ENCODE measurements around the gene SLC25A28. TPM values are rescaled to one million over a fixed set of nuclear protein-coding genes. Genes with fewer than 3 reads are reported as not detected.
A peak's percentile ranks its signal among the peaks of the same experiment; 100 is the strongest.
"Not testable (repeated sequence)": the region's sequence is repeated elsewhere in the genome, so short reads cannot be mapped to it uniquely, and the experiment has no call there.

SLC25A28 gene
- polyA plus RNA-seq, 4 donors: 37.5 to 48.6 (median 42.6) TPM

DNA sequence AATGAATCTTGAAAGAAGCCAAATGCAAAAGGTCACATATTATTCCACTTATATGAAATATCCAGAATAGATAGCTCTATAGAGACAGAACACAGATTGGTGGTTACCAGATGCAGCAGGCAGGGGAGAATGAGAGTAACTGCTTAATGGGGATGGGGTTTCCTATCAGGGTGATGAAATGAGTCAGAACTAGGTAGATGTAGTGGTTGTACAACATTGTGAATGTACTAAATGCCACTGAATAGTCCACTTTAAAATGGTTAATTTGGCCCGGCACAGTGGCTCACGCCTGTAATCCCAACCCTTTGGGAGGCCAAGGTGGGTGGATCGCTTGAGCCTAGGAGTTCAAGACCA, 9.4 kb upstream of the SLC25A28 start:
- no peak for DNase-seq (ENCODE audit: low read depth in 4 of 4, low spot score in 3 of 4)

DNA sequence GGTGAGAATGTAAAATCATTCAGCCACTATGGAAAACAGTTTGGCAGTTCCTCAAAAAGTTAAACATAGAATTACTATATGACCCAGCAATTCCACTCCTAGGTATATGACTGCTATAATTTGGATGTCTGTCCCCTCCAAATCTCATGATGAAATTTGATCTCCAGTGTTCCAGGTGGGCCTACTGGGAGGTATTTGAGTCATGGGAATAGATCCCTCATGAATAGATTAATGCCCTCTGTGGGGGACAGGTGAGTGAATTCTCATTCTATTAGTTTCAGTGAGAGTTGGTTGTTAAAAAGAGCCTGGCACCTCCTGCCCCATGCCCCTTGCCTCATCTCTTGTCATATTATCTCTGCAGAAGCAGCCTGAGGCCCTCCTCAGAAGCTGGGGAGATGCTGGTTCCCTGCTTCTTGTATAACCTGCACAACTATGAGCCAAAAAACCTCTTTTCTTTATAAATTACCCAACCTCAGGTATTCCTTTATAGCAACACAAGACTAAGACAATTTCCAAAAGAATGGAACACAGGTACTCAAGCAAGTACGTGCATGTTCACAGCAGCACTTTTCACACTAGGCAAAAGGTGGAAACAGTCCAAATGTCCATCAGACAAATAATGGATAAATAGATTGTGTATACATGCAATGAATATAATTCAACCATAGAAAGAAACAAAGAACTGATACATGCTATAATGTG, 8.8 kb upstream of the SLC25A28 start:
- DNase-seq (ENCODE audit: low read depth in 4 of 4, low spot score in 3 of 4): no peak

DNA sequence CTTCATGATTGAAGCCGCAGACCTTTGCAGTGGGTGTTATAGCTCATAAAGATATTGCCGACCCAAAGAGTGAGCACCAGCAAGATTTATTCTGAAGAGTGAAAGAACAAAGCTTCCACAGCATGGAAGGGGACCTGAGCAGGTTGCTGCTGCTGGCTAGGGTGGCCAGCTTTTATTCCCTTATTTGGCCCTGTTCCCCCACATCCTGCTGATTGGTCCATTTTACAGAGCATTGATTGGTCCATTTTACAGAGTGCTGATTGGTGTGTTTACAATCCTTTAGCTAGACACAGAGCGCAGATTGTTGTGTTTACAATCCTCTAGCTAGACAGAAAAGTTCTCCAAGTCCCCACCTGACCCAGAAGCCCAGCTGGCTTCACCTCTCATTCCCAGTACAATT, 4.9 kb upstream of the SLC25A28 start:
- not testable (repeated sequence) for DNase-seq (ENCODE audit: low read depth in 4 of 4, low spot score in 3 of 4)

DNA sequence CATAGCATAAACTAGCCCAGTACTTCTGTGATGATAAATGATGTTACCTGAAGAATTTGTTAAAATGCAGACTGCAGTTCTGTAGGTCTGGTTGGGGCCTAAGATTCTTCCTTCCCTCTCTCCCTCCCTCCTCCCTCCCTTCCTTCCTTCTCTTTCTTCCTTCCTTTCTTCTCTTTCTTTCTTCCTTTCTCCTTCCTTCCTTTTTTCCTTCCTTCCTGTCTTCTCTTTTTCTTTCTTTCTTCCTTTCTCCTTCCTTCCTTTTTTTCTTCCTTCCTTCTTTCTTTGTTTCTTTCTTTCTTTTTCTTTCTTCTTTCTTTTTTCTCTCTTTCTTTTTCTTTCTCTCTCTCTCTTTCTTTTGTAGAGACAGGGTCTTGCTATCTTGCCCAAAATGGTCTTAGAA, 3.7 kb upstream of the SLC25A28 start:
- DNase-seq (ENCODE audit: low read depth in 4 of 4, low spot score in 3 of 4): no peak

DNA sequence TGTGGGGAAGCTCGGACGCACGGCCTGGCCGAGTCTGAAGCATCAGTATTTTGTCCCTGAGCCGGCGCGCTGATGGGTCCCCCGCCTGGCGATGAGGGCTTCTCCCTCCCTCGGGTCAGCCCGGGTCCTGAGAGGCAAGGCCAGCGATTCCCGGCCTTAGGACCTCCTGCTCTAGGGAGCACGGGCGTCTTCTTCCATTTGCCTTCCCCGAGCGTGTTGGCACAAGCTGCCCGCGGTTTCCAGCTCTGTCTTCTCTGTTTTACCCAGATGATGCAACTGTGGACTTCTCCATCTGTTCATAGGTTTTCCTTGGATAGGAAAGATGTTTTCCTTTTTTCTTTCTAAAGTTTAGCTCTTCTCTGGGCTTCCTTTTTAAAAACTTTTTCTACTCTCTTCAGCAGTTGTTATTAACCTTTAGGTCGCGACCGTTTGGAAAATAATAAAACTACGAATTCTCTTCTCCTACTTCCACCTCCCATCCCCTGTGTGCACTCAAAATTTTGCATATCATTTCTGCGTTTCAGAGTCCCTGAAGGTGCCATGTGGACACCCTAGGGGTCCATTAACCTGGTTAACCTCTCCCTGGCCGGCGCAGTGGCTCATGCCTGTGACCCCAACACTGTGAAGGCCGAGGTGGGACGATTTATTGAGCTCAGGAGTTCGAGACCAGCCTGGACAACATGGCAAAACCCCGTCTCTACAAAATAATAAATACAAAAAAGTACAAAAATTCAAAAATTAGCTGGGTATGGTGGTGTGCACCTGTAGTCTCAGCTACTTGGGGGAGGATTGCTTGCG, 1.4 kb upstream of the SLC25A28 start:
- no peak for DNase-seq (ENCODE audit: low read depth in 4 of 4, low spot score in 3 of 4)

DNA sequence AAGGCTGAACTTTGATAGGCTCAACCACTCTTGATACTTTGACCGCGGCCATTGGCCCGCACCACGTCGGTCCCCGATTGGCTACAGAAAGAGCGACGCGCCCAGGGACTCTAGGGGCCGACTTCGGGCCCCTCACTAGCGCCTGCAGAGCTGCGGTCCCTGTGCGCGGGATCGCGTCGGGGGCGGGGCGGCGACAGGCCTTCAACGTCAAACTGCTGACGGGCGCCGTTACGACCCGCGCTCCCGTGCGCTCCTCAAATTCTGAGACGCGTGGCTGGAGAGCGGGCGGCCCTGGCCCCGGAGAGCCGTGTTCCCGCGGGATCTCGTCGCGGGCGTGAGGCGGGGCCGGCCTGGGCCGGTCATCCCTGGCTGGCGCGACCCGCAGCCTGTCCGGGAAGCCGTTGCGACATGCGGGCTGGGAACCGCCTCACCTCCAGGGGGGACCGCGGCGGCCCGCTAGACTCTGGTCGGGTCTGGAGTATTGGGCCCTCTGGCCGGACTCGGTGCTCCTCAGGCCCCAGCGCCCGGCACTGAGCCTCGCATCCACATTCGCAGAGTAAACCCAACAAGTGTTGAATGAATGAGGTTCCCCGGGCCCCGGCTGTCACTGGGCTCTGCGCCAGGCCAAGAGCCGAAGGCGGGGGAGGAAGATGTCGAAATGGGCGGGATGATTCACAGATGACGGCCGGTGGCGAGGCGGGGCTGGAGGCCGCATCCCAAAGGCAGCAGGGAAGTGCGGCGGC, 643 bp upstream of the SLC25A28 start:
- peak; percentile 73 to 77 (median 77) for DNase-seq (ENCODE audit: low read depth in 4 of 4, low spot score in 3 of 4)

DNA sequence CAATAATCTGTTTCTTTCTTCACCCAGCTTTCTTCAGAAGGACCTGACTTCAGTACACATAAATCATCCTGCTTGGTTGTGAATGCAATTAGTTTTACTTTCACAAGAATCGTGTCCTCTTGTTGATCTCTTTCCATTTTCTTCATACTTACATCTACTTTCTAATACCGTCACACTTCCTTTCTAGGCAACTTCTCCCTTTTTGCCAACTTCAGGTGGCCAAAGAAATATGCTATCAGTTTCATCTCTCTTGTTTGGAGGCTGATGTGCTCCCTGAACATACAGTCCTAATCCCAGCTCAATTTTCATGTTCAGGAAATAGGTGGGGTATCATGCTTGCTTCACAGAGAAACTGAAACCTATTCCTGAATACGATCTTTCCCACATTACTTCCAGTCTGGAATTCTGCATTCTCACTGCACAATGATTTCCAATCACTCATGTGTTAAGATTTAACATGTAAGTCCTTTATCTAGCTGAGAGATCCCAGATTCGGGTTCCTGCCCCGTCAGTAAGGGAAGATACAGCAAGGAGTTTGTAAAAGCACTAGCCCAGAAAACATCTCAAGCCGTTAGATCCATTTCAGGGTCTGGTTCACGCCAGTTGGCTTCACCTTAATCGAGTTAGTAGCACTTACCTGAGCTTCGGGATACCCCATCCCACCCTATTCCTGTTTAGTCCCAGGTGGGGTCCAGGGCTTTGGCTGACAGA, 994 bp downstream of the SLC25A28 start:
- DNase-seq (ENCODE audit: low read depth in 4 of 4, low spot score in 3 of 4): no peak

DNA sequence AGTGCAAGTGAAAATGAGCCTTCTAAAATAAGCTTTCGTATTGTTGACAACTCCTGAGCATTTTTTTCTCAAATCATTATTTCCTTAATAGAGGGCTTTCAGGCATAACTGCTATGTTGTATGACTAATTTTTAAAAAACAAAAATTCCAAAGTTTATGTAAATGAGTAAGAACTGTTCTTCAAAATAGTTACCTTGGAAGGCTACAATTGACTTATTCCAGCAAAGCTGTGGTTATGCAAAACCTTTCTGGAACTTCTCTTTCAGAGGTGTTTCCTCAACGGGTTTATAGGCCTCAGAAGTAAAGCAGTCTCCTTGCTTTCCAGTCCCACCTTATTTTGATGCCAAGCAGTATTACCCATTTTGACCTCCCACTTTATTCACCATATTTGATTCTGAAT, 2.5 kb downstream of the SLC25A28 start:
- no peak for DNase-seq (ENCODE audit: low read depth in 4 of 4, low spot score in 3 of 4)

DNA sequence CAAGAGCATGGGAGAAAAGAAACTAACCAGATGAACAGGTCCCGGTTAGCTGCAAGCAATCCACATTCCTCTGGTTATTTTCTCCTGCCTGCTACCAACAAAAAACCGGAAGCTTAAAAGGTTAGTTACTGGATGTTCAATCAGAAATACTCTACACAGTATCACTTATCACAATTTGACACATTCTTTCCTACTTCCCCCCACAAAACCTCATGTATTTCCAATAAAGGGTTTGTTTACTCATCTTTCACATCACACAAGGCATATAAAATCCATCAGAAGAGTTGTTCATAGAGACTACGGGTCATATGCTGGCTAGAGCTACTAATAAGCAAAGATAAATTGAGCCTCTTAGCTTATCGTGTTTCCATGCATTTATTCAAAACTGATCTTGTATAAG, 4.8 kb downstream of the SLC25A28 start:
- DNase-seq (ENCODE audit: low read depth in 4 of 4, low spot score in 3 of 4): no peak

DNA sequence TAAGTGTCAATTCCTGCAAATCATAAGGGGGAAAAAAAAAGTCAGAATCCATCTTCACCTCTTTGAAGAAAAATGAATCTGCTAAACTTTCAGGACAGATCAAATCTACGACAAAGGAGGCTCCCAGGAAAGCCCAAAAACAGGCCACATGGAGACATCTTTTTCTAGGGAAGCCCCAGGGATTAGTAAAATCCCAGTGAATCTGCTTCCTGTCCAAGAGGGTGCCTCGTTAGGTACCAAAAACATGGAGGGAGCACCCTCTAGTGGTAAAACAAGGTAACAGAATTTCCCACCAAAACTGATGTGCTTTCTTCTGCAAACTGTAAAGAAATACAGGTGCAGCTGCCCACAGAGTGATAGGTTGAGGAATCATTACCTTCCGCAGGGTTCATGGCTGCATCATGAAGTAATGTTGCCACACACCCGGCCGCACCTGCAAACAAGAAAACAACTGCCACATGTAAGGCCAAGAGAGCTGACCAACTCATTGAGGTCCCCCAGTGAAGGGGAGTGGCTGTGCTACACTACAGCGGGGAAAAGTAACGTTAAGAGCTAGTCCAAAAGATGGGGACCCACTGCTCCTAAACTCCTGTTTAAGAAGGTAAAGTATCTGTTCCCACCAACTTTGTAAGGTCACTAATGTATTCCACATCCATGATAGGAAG, 7.9 kb downstream of the SLC25A28 start:
- peak in 1 of 4 donors; percentile 21 for DNase-seq (ENCODE audit: low read depth in 4 of 4, low spot score in 3 of 4)

DNA sequence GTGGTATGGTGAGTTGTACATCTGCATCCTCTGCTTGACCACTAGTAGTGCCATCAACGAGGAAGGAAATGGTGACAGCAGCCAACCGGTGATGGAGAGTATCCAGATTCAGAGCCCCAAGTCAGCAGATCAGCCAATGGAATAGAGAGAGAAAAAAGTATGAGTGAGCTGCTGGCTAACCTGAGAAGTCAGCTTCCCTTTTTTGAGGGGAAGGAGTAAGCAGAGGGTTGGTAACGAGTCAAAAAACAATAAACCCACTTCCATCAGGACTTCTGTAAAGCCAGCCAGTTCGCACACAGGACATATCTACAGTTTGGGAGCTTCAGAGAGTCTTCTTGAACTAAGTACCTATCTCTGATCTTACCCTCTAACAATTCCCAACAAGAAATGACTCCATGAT, 8.9 kb downstream of the SLC25A28 start:
- DNase-seq (ENCODE audit: low read depth in 4 of 4, low spot score in 3 of 4): no peak

DNA sequence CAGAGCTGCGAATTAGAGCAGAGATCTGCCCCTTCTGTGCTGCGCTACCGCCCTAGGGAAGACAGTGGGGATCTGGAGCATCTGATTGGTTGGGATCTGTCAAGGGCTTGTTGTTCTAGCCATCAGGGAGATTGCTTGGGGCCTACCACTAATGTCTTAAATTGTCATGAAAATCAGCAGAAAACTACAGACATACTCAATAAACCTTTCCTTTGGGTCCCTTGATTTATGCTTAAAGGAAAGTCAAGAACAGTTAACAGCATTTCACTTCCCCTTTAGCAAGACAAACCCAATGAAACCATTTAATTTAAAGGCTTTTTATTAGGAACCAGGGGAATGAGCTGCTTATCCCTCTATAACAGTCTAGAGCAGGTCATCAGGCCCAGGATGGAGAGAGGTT, 10.0 kb downstream of the SLC25A28 start:
- DNase-seq (ENCODE audit: low read depth in 4 of 4, low spot score in 3 of 4): no peak

DNA sequence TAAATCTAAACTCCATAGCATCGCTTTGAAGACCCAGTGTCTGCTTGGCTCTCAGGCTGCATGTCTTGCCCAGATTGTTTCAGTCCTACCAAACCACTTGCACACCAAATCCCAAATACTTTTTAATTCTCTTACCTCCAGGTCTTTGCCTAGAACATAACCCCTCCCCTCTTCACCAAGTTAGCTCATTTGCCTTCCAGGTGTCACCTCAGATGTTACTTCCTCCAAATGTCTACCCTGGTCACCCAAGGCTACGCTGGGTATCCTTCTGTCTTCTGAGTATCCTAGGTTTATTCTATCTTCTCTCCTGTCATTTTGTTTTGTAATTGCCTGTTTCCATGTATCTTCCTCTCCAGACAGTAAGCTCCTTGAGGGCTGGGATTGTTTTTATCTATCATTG, 11.1 kb downstream of the SLC25A28 start:
- DNase-seq (ENCODE audit: low read depth in 4 of 4, low spot score in 3 of 4): no peak

DNA sequence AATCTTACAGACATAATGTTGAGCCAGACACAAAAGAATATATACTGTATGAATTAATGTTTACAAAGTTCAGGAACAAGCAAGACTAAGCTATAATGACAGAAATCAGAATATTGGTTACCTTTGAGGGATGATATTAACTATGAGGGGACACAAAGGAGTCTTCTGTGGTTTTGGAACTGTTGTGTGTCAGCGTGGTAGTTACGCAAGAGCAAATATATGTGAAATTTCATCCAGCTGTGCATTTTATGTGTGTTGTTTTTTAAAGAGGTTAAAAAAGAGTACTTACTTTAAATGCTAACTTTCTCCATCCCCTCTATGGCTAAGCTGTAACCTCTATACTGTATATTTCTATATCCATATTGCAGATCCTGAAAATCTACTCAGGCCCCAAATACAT, 14.9 kb downstream of the SLC25A28 start:
- no peak for DNase-seq (ENCODE audit: low read depth in 4 of 4, low spot score in 3 of 4)

DNA sequence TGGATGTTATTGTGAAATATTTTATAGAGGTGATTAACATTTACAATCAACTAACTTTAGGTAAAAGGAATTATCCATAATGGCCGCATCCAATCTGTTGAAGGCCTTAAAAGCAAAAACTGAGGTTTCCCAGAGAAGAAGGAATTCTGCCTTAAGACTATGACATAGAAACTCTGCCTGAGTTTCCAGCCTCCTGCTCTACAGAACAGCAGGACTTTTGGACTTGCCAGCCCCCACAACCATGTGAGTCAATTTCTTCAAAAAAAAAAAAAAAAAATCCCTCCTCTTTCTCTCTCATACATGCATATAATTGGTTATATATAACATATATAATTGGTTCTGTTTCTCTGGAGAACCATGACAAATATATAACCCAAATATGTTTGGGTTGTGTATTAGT, 15.4 kb downstream of the SLC25A28 start:
- DNase-seq (ENCODE audit: low read depth in 4 of 4, low spot score in 3 of 4): no peak

DNA sequence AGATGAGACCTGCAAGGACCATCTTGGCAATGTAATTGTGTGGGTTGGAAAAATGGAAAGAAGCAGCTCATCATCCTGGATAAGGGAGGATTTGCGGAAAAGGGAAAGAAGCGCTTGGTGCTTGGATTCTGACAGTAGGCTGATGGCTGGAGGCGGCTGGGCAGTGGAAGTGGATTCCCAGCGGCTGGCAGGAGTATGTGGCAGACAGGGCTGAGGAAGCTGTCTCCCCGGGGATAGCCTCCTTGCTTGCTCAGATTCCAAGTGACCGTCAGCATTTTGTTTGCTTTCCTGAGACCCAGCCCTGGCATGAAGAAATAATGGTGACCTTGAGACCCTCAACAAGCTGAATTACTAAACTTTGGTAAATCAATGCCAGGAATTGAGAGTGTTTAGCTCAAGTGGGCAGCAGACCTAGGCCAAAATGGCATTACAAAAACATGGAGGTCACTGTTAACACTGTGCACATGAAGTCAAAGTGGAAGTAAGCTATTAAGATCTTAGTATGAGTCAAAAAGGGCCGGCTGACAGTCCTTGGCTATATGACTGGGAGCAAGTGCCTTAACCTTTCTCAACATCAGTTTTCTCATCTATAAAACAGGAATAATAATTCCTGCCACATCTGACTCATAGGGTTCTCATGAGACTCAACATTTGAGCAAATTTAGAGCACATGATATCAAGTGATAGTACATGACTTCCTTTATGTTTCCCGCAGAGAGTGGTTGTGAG, 21.3 kb downstream of the SLC25A28 start:
- no peak for DNase-seq (ENCODE audit: low read depth in 4 of 4, low spot score in 3 of 4)

DNA sequence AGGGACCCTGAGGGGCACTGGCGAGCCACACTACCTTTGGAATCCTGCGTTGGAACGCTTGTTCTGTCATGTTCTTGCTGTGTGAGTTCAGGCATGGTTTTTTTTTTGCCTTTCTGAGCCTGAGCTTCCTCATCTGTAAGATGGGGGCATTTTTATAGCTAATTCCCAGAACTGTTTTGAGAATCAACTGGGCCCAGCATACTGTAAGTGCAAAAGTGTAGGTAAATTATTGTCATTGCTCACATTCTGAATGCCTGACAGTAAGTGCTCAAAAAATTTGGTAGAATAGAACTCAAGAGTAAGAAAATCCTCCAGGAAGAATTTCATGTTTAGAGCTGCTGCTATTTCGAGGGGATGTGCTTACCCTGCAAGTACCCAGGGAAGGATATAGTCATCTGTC, 22.2 kb downstream of the SLC25A28 start:
- no peak for DNase-seq (ENCODE audit: low read depth in 4 of 4, low spot score in 3 of 4)

DNA sequence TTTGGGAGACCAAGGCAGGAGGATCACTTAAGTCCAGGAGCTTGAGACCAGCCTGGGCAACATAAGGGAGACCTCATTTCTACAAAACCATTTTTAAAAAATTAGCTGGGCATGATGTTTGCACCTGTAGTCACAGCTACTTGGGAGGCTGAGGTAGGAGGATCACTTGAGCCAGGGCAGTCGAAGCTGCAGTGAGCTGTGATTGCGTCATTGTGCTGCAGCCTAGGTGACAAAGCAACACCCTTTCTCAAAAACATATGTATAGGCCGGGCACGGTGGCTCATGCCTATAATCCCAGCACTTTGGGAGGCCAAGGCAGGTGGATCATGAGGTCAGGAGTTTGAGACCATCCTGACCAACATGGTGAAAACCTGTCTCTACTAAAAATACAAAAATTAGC, 23.5 kb downstream of the SLC25A28 start:
- not testable (repeated sequence) for DNase-seq (ENCODE audit: low read depth in 4 of 4, low spot score in 3 of 4)

DNA sequence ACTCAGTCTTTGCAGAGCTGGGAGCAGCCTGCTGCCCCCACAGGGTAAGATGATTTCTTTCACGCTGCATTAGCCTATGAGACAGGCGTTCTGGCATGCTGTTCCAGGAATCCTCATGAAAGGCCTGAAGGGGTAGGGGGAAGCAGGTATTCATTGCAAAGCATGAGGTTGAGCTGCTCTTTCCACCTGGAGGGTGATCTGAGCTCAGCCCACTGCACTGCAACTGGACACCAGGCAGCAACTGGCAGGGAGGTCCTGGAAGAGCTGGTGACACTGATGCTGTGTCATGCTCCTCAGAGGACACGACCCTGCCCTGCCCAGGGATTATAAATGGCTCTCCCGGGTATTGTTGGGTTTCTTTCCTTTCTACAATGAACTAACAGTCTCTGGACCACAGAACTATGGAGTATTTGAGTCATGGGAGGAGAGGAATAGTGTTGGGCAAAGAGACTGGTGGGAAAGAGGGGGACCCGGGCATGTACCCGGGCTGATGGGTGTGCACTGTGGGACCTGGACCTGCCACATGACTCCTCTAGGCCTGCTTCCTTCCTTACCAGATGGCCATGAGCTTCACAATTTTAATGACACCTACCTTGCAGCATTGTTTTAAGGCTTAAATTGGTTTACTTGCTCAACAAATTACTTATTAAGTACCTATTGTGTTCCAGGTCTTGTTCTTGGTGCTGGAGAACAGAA, 24.3 kb downstream of the SLC25A28 start:
- DNase-seq (ENCODE audit: low read depth in 4 of 4, low spot score in 3 of 4): no peak
